HEK293 (cell line): ENCODE data around the gene MAGI2.

Source experiments
- YY1 ChIP-seq: fragments of 450-650 bp; formaldehyde crosslinking; IDR thresholded peaks from 2 replicates; pipeline ENCODE4 v1.5.1; 2018; ENCODE audit warnings: missing biosample characterization, missing genetic modification characterization
- ZNF311 ChIP-seq: fragments of 450-650 bp; formaldehyde crosslinking; IDR thresholded peaks from 2 replicates; pipeline ENCODE4 v1.5.1; 2017; ENCODE audit warnings: missing biosample characterization, missing genetic modification characterization, borderline replicate concordance
- TF ChIP-seq, protein P1 (sequence below): fragments of 450-650 bp; formaldehyde crosslinking; IDR thresholded peaks from 2 replicates; pipeline ENCODE4 v1.5.1; 2016; ENCODE audit warnings: missing biosample characterization, missing genetic modification characterization
- TF ChIP-seq, protein P2 (sequence below): fragments of 450-650 bp; formaldehyde crosslinking; IDR thresholded peaks from 2 replicates; pipeline ENCODE4 v1.5.1; 2016; ENCODE audit warnings: missing biosample characterization, missing genetic modification characterization
- TF ChIP-seq, protein P3 (sequence below): fragments of 450-650 bp; formaldehyde crosslinking; optimal IDR thresholded peaks from 2 replicates; pipeline ENCODE3; 2016; ENCODE audit warnings: missing biosample characterization, mild to moderate bottlenecking, missing genetic modification characterization

DNA sequence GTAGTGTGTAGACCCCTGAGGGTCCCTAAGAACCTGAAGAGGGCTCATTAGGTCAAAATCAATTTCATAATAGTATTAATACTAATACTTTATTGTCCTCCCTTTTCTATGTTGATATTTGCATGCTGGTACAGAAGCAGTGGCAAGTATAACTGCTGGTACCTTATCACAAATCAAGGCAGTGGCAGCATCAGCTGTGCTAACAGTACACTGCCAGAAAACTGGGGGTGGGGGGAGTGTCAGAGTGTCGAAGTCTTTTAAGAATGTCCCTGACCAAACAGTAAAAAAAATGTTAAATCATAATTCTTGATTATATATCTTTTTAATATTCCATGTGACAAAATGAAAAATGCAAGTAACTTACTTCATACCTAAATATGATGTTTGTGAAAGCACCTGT lies 716.9 kb downstream of the MAGI2 start:
- TF ChIP-seq, protein P1, sequence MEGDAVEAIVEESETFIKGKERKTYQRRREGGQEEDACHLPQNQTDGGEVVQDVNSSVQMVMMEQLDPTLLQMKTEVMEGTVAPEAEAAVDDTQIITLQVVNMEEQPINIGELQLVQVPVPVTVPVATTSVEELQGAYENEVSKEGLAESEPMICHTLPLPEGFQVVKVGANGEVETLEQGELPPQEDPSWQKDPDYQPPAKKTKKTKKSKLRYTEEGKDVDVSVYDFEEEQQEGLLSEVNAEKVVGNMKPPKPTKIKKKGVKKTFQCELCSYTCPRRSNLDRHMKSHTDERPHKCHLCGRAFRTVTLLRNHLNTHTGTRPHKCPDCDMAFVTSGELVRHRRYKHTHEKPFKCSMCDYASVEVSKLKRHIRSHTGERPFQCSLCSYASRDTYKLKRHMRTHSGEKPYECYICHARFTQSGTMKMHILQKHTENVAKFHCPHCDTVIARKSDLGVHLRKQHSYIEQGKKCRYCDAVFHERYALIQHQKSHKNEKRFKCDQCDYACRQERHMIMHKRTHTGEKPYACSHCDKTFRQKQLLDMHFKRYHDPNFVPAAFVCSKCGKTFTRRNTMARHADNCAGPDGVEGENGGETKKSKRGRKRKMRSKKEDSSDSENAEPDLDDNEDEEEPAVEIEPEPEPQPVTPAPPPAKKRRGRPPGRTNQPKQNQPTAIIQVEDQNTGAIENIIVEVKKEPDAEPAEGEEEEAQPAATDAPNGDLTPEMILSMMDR: no peak
- TF ChIP-seq ZNF311 (tag by site-specific recombination) (no peak), YY1 (tag by site-specific recombination) (no peak)
- TF ChIP-seq, protein P2, sequence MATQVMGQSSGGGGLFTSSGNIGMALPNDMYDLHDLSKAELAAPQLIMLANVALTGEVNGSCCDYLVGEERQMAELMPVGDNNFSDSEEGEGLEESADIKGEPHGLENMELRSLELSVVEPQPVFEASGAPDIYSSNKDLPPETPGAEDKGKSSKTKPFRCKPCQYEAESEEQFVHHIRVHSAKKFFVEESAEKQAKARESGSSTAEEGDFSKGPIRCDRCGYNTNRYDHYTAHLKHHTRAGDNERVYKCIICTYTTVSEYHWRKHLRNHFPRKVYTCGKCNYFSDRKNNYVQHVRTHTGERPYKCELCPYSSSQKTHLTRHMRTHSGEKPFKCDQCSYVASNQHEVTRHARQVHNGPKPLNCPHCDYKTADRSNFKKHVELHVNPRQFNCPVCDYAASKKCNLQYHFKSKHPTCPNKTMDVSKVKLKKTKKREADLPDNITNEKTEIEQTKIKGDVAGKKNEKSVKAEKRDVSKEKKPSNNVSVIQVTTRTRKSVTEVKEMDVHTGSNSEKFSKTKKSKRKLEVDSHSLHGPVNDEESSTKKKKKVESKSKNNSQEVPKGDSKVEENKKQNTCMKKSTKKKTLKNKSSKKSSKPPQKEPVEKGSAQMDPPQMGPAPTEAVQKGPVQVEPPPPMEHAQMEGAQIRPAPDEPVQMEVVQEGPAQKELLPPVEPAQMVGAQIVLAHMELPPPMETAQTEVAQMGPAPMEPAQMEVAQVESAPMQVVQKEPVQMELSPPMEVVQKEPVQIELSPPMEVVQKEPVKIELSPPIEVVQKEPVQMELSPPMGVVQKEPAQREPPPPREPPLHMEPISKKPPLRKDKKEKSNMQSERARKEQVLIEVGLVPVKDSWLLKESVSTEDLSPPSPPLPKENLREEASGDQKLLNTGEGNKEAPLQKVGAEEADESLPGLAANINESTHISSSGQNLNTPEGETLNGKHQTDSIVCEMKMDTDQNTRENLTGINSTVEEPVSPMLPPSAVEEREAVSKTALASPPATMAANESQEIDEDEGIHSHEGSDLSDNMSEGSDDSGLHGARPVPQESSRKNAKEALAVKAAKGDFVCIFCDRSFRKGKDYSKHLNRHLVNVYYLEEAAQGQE (tag by site-specific recombination): no peak
- TF ChIP-seq, protein P3, sequence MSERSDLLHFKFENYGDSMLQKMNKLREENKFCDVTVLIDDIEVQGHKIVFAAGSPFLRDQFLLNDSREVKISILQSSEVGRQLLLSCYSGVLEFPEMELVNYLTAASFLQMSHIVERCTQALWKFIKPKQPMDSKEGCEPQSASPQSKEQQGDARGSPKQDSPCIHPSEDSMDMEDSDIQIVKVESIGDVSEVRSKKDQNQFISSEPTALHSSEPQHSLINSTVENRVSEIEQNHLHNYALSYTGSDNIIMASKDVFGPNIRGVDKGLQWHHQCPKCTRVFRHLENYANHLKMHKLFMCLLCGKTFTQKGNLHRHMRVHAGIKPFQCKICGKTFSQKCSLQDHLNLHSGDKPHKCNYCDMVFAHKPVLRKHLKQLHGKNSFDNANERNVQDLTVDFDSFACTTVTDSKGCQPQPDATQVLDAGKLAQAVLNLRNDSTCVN (tag by site-specific recombination): no peak
